Breast epithelium (tissue), 3 donors: ENCODE data around the gene VPS37D.

Source experiments
- CTCF ChIP-seq, 3 donors: fragments of 450-650 bp; IDR thresholded peaks; one replicate each; pipeline ENCODE4 v1.5.1; 2016 to 2017; ENCODE audit warnings: antibody characterized with exemption in 3 of 3, mild to moderate bottlenecking in 3 of 3, moderate library complexity in 3 of 3
- POLR2A ChIP-seq: fragments of 450-650 bp; IDR thresholded peaks from one replicate; pipeline ENCODE4 v1.6.1; 2016; ENCODE audit warnings: antibody characterized with exemption, mild to moderate bottlenecking, moderate library complexity
- POLR2AphosphoS5 ChIP-seq, 3 donors: sonication (generic); formaldehyde crosslinking; IDR thresholded peaks; one replicate each; pipeline ENCODE4 v1.6.1; 2017; ENCODE audit warnings: antibody characterized with exemption in 3 of 3

- no peak for TF ChIP-seq CTCF (IDR thresholded peaks at IDR 0.05)
- no peak for TF ChIP-seq POLR2A
- TF ChIP-seq POLR2AphosphoS5 (IDR thresholded peaks at IDR 0.05), result no peak
Measured at GRCh38 chr7:73626814-73627213, 40.8 kb upstream of the VPS37D start.
